Retinal pigment epithelial cell (primary cell): ENCODE measurements around the gene KCNA1.

ENCODE experiments used
- DNase-seq: peaks from one replicate; pipeline ENCODE4 v3.0.0-alpha.2; 2010; ENCODE audit warnings: low read depth
- H3K4me3 ChIP-seq: 2 replicates; pipeline ENCODE4 v1.5.1; 2011; ENCODE audit warnings: mild to moderate bottlenecking, low read length, control low read depth, moderate library complexity
- TF ChIP-seq, protein P1 (sequence below): conservative IDR thresholded peaks from 2 replicates; pipeline ENCODE4 v1.5.1; 2011; ENCODE audit warnings: low read depth, low read length, control low read depth, inconsistent platforms

Gene KCNA1

DNA sequence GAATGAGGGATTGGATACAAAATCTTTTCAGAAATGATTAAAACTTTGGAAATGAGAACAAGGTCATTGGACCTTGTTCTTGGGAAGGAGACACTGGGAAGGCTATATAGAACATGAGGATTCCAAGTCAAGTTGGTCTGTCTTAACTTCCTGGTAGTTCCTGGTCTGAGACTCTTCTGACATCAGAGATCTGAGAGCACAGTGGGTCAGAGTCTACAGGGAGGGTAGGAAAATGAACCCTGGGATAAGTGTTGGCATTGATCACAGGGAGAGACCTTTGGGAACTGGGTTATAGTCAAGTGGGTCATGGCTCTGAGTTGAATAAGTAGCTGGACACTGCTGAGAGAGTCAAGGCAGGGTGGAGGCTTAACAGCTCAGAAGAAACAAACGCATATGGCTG lies 17.3 kb upstream of the KCNA1 start:
- no peak for DNase-seq
- TF ChIP-seq, protein P1, sequence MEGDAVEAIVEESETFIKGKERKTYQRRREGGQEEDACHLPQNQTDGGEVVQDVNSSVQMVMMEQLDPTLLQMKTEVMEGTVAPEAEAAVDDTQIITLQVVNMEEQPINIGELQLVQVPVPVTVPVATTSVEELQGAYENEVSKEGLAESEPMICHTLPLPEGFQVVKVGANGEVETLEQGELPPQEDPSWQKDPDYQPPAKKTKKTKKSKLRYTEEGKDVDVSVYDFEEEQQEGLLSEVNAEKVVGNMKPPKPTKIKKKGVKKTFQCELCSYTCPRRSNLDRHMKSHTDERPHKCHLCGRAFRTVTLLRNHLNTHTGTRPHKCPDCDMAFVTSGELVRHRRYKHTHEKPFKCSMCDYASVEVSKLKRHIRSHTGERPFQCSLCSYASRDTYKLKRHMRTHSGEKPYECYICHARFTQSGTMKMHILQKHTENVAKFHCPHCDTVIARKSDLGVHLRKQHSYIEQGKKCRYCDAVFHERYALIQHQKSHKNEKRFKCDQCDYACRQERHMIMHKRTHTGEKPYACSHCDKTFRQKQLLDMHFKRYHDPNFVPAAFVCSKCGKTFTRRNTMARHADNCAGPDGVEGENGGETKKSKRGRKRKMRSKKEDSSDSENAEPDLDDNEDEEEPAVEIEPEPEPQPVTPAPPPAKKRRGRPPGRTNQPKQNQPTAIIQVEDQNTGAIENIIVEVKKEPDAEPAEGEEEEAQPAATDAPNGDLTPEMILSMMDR: no peak
- H3K4me3 ChIP-seq: no peak overlapping the region

DNA sequence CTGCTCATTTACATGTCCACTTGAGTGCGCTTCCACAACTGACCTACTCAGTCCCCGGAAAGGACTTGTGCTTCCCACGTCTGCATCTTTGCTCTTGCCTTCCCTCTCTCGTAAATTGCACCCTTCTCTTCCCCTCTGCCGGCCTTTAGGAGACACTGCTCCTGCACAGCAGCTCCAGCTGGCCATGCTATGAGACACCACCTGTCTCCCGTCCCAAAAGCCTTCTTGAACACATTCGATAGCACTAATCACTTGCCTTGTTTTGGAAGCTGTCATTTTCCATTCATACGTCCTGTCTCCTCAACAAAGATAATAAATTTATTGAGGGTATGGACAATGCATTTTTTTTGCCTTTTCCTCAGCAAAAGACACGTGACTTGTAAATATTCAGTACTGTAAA lies 15.7 kb upstream of the KCNA1 start:
- TF ChIP-seq, protein P1: no peak
- no peak overlapping the region for H3K4me3 ChIP-seq
- no peak for DNase-seq

DNA sequence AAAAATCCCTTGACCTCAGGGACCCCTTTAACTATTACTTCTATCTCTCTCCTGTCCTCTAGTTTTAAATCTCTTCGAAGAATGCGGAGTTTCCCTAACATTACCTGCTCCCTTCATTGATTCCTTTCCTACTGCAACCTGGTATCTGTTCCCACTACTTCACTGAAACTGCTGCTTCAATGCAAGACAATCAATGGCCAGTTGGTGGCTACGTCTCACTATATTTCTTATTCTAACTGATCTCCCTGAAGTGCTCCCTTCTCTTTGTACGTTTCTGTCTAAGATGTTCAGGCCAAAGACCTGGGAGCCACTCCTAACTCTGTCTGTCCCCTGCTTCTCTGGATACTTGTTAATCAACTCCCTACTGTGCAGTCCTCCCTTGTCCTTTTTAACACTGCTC lies 10.3 kb upstream of the KCNA1 start:
- TF ChIP-seq, protein P1: peak; percentile 36
- H3K4me3 ChIP-seq: no peak overlapping the region
- DNase-seq: no peak

DNA sequence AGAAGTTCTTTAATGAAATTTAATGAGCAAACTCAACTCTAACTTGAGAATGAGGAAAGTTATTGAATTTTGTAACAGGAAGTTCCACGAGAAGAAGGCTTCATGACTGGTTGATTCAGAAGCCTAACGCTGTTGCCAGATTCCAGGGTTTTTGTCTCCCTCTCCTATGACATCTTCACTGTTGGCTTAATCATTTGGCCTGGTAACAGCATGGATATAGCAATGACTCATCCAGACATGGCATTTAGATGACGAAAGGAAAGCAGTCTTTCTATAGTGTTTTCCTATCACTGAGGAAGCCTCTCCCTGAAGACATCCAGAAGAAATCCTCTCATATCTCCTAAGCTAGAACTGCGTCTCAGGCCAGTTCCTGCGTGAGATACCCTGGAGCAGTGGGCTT lies 9.4 kb upstream of the KCNA1 start:
- DNase-seq: no peak
- H3K4me3 ChIP-seq: no peak overlapping the region
- TF ChIP-seq, protein P1: no peak

DNA sequence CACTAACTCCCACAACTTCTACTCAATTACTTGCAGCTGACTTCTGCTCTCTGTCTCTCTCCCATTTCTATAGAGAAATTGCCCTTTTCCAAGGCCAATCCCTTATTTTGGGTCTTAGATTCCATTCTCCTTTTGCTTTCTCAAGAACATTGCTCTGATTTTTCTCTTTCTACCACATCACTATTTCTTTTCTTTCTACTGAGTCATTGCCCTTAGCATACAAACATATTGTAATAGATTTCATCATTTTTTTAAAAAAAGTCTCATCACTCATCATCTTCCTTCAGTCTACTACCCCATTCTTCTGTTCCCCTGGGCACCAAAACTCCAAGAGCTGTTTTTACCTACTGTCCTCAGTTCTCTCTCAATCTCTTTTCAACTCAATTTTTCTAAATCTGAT lies 4.4 kb upstream of the KCNA1 start:
- H3K4me3 ChIP-seq: no peak overlapping the region
- DNase-seq: no peak
- TF ChIP-seq, protein P1: no peak

DNA sequence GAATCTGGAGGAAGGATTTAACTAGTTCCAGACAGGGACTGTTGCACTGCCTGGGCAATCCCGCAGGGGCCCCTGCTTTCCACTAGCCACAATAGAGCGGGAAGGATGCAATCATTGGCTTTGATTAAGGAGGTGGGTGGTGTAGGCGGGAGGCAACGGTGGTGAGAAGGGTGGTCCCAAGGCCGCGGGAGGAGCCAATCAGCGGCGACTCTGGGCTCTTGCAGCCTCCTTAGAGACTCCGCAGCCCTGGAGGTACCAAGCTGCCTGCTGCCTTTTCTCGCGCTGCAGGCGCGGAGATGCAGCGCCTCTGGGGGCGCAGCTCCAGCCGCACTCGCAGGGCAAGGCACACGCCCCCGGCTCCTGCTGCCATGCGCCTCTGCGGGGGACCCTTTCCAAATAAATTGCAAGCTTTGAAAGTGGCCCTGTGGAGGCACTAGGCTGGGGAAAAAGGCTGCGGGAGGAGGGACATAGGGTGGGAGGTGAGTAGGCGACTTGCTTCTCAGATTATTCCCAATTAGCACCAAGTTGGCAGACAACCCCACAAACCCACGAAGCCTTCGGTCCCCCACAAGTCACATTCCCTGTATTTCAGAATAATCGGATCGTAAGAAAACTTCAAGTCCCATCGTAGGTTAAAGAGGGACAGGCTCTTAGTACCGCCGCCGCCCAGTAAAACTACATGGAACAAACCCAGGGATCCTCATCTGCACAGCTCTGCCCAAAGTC lies 858 bp upstream of the KCNA1 start:
- TF ChIP-seq, protein P1: peak; percentile 22
- no peak for DNase-seq
- no peak overlapping the region for H3K4me3 ChIP-seq

DNA sequence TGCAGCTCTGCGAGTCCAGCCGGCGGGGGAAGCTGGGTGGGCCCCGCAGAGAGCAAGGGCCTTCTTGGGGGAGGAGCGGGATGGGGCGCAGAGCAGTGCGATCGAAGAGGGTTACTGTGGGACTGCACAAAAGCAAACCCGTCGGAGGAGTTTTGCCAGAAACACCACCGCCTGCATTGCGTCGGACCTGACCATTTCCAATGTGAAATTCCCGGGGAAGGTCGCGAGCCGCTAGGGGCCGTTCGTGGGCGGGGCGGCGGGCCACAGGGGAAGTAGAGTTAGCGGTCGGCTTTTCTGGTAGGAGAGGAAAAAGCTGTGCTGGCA lies 333 bp upstream of the KCNA1 start:
- H3K4me3 ChIP-seq: no peak overlapping the region
- TF ChIP-seq, protein P1: no peak
- DNase-seq: no peak
